Fibroblast of lung (primary cell): ENCODE results near the gene ODAD3. TPM values are rescaled to one million over a fixed set of nuclear protein-coding genes. Genes with fewer than 3 reads are reported as not detected.
A peak's percentile ranks its signal among the peaks of the same experiment; 100 is the strongest.

Experiments used
- DNase-seq, 2 donors: peaks; one replicate each; pipeline versions ENCODE4 v3.0.0 to v3.0.0-alpha.2; 2010; ENCODE audit warnings: low read depth in 2 of 2
- H2AFZ ChIP-seq: 2 replicates; pipeline ENCODE4 v1.5.1; 2012; ENCODE audit warnings: low read length, control low read depth, inconsistent platforms
- H3K27ac ChIP-seq: 2 replicates; pipeline ENCODE4 v1.5.1; 2011; ENCODE audit warnings: low read length, control low read depth; ENCODE audit not compliant: insufficient read depth
- H3K27me3 ChIP-seq: 2 replicates; pipeline ENCODE4 v1.5.1; 2011; ENCODE audit warnings: mild to moderate bottlenecking, low read length; ENCODE audit not compliant: control insufficient read depth, insufficient read depth
- H3K36me3 ChIP-seq: 2 replicates; pipeline ENCODE4 v1.5.1; 2011; ENCODE audit warnings: low read length; ENCODE audit not compliant: control insufficient read depth, insufficient read depth
- H3K4me1 ChIP-seq: 2 replicates; pipeline ENCODE4 v1.5.1; 2011; ENCODE audit warnings: low read length; ENCODE audit not compliant: control insufficient read depth, insufficient read depth; ENCODE audit errors: extremely low read depth
- H3K4me2 ChIP-seq: 2 replicates; pipeline ENCODE4 v1.5.1; 2011; ENCODE audit warnings: low read length, control low read depth; ENCODE audit not compliant: insufficient read depth; ENCODE audit errors: extremely low read depth
- H3K4me3 ChIP-seq, 4 experiments: fragments of 200-600 bp in 1 of 4; sonication (generic) in 1 of 4; replicated peaks in 1 of 4; 2 replicates each; pipeline ENCODE4 v1.5.1; 2011 to 2016; ENCODE audit warnings: low read length in 4 of 4, low read depth in 3 of 4, mild to moderate bottlenecking in 3 of 4, control low read depth in 2 of 4, inconsistent platforms in 1 of 4, mixed read lengths in 1 of 4; ENCODE audit not compliant: insufficient read depth in 1 of 4; ENCODE audit errors: control extremely low read depth in 1 of 4
- H3K79me2 ChIP-seq: 2 replicates; pipeline ENCODE4 v1.5.1; 2012; ENCODE audit warnings: mild to moderate bottlenecking, low read length, inconsistent platforms; ENCODE audit not compliant: control insufficient read depth, insufficient read depth
- H3K9ac ChIP-seq: 2 replicates; pipeline ENCODE4 v1.5.1; 2011; ENCODE audit warnings: mild to moderate bottlenecking, low read length, control low read depth; ENCODE audit not compliant: insufficient read depth
- H3K9me3 ChIP-seq: 2 replicates; pipeline ENCODE4 v1.5.1; 2012; ENCODE audit warnings: low read depth, low read length; ENCODE audit not compliant: control insufficient read depth, insufficient read depth
- H4K20me1 ChIP-seq: 2 replicates; pipeline ENCODE4 v1.5.1; 2011; ENCODE audit warnings: low read length; ENCODE audit not compliant: control insufficient read depth, insufficient read depth; ENCODE audit errors: extremely low read depth
- EZH2 ChIP-seq: IDR thresholded peaks from 2 replicates; pipeline ENCODE4 v1.5.1; 2012; ENCODE audit warnings: low read length, control low read depth, mild to moderate bottlenecking; ENCODE audit errors: missing control alignments
- polyA plus RNA-seq, 2 donors: library from polyadenylated mRNA; depleted of rRNA in 1 of 2; stranded (reverse) in 1 of 2; unstranded in 1 of 2; fragments of >200 nt; gene quantifications; 2 replicates each; pipeline ENCODE4 v1.2.1, GENCODE V29; 2011 to 2012; ENCODE audit warnings: missing spikeins in 1 of 2
- total RNA-seq: library from RNA; depleted of rRNA; stranded (reverse); fragments of >200 nt; gene quantifications from 2 replicates; pipeline ENCODE4 v1.2.1, GENCODE V29; 2014
- TF ChIP-seq, protein P1 (sequence below), 2 donors: IDR thresholded peaks in 1 of 2; conservative IDR thresholded peaks in 1 of 2; 1 replicate in 1 of 2; 2 replicates in 1 of 2; pipeline ENCODE4 v1.5.1; 2011 to 2012; ENCODE audit warnings: low read length in 2 of 2, control low read depth in 1 of 2, inconsistent platforms in 1 of 2, low read depth in 1 of 2, mild to moderate bottlenecking in 1 of 2

Gene ODAD3
- total and polyA plus RNA-seq, 2 donors (not counting 1 experiment from before 2014, with no cell fraction given), result 0.32 to 0.66 TPM

DNA sequence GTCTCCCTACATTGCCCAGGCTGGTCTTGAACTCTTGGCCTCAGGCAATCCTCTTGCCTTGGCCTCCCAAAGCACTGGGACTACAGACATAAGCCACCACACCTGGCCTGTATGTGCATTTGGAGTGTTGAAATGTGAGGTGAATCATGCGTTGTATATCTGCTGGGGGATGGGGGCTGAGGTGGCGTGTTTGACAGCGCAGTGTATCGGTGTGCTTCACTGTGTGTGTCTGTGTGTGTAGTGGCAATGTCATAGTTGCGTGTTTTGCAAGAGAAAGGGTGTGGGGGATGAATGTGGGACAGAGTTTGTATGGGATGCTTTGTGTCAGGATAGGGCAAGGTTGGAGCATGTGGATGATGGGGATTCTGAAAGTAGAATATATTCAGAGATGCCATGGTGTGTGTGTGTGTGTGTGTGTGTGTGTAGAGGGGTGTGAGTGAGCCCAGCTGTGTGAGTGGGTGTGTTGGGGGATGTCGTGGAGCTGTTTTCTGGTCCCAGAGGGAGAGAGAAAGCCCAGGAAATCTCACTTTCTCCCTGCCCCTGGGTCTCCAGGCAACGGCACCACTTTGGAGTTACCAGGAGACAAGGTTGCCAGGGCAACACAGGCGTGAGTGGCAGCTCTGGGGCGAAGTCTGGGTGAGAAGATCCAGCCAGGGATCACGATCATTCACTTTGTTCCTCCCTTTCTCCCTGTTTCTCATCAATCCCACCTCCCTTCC lies 61.6 kb downstream of the ODAD3 start:
- TF ChIP-seq, protein P1, sequence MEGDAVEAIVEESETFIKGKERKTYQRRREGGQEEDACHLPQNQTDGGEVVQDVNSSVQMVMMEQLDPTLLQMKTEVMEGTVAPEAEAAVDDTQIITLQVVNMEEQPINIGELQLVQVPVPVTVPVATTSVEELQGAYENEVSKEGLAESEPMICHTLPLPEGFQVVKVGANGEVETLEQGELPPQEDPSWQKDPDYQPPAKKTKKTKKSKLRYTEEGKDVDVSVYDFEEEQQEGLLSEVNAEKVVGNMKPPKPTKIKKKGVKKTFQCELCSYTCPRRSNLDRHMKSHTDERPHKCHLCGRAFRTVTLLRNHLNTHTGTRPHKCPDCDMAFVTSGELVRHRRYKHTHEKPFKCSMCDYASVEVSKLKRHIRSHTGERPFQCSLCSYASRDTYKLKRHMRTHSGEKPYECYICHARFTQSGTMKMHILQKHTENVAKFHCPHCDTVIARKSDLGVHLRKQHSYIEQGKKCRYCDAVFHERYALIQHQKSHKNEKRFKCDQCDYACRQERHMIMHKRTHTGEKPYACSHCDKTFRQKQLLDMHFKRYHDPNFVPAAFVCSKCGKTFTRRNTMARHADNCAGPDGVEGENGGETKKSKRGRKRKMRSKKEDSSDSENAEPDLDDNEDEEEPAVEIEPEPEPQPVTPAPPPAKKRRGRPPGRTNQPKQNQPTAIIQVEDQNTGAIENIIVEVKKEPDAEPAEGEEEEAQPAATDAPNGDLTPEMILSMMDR (conservative IDR thresholded peaks at IDR 0.05 in 1 of 2, IDR thresholded peaks at IDR 0.05 in 1 of 2; ENCODE audit: low read depth in 1 of 2, low read length in 2 of 2), result no peak
- TF ChIP-seq EZH2, result no peak
- Histone ChIP-seq H4K20me1 (no peaks in the 10 kb centered on the region), H3K9ac (no peak overlapping the region), H3K27me3 (no peaks in the 10 kb centered on the region), H2AFZ (no peak overlapping the region), H3K27ac (no peak overlapping the region), H3K4me3 (no peak overlapping the region), H3K79me2 (peaks cover 3% of the 10 kb centered on the region), H3K36me3 (no peaks in the 10 kb centered on the region), H3K4me1 (peaks cover 25% of the 10 kb centered on the region), H3K9me3 (no peaks in the 10 kb centered on the region), H3K4me2 (no peak overlapping the region)
- DNase-seq, result peak in 1 of 2 donors; percentile 36

DNA sequence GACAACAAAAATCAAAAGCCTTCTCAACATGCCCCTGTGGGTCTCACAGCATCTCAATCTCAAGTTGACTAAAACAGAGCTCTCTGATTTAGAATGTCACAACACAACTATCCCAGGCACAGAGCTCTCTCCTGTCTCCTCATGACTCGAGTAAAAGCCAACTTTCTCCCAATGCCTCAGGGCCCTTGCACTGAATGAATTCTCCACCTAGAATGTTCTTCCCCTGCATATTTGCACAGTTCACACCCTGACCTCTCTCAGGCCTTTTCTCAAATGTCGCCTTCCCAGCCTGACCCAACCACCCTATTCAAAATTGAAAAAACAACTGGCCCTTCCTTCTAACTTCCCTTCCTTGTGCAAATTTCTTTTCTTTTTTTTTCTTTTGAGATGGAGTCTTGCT lies 64.2 kb downstream of the ODAD3 start:
- Histone ChIP-seq H3K9ac (no peak overlapping the region), H3K79me2 (peaks cover 1% of the 10 kb centered on the region), H3K4me2 (no peak overlapping the region), H3K4me3 (no peak overlapping the region), H3K36me3 (no peaks in the 10 kb centered on the region), H3K9me3 (no peaks in the 10 kb centered on the region), H2AFZ (no peak overlapping the region), H3K27ac (no peak overlapping the region), H3K27me3 (no peaks in the 10 kb centered on the region), H3K4me1 (peaks cover 4% of the 10 kb centered on the region), H4K20me1 (no peaks in the 10 kb centered on the region)
- no peak for DNase-seq
- TF ChIP-seq, protein P1 (conservative IDR thresholded peaks at IDR 0.05 in 1 of 2, IDR thresholded peaks at IDR 0.05 in 1 of 2; ENCODE audit: low read depth in 1 of 2, low read length in 2 of 2), result no peak
- no peak for TF ChIP-seq EZH2

Other genes with a start within 250 kb of the ODAD3 start
- 435 and 511 TPM in 2 replicates for gene KANK2, start 237.6 kb downstream of the ODAD3 start, total RNA-seq
- 192 and 197 TPM in 2 replicates for gene KANK2, start 237.6 kb downstream of the ODAD3 start, polyA plus RNA-seq
- gene ANGPTL8, start 195.5 kb downstream of the ODAD3 start, total RNA-seq, result not detected in 2 replicates
- gene ANGPTL8, start 195.5 kb downstream of the ODAD3 start, polyA plus RNA-seq, result not detected in 2 replicates
- gene DOCK6, start 172.6 kb downstream of the ODAD3 start, total RNA-seq, result 10.5 and 17.7 TPM in 2 replicates
- 6.9 and 10.0 TPM in 2 replicates for gene DOCK6, start 172.6 kb downstream of the ODAD3 start, polyA plus RNA-seq
- gene TSPAN16, start 139.0 kb downstream of the ODAD3 start, total RNA-seq, result not detected in 2 replicates
- gene TSPAN16, start 139.0 kb downstream of the ODAD3 start, polyA plus RNA-seq, result not detected in 2 replicates
- 15.4 and 20.0 TPM in 2 replicates for gene RAB3D, start 95.5 kb downstream of the ODAD3 start, total RNA-seq
- gene RAB3D, start 95.5 kb downstream of the ODAD3 start, polyA plus RNA-seq, result 11.5 and 16.2 TPM in 2 replicates
- gene TMEM205, start 88.9 kb downstream of the ODAD3 start, total RNA-seq, result 54.7 and 76.8 TPM in 2 replicates
- gene TMEM205, start 88.9 kb downstream of the ODAD3 start, polyA plus RNA-seq, result 68.4 and 78.6 TPM in 2 replicates
- gene CCDC159, start 88.6 kb downstream of the ODAD3 start, total RNA-seq, result 10.1 and 11.3 TPM in 2 replicates
- gene CCDC159, start 88.6 kb downstream of the ODAD3 start, polyA plus RNA-seq, result 13.8 and 14.4 TPM in 2 replicates
- 7.4 and 13.0 TPM in 2 replicates for gene PLPPR2, start 79.7 kb downstream of the ODAD3 start, total RNA-seq
- gene PLPPR2, start 79.7 kb downstream of the ODAD3 start, polyA plus RNA-seq, result 17.6 and 21.2 TPM in 2 replicates
- gene SWSAP1, start 60.5 kb downstream of the ODAD3 start, total RNA-seq, result 0.50 and 0.51 TPM in 2 replicates
- gene SWSAP1, start 60.5 kb downstream of the ODAD3 start, polyA plus RNA-seq, result 0.76 and 1.2 TPM in 2 replicates
- gene EPOR, start 50.8 kb downstream of the ODAD3 start, total RNA-seq, result 6.4 and 9.2 TPM in 2 replicates
- 3.6 and 3.8 TPM in 2 replicates for gene EPOR, start 50.8 kb downstream of the ODAD3 start, polyA plus RNA-seq
- gene RGL3, start 15.8 kb downstream of the ODAD3 start, total RNA-seq, result 1.8 and 4.0 TPM in 2 replicates
- gene RGL3, start 15.8 kb downstream of the ODAD3 start, polyA plus RNA-seq, result 0.20 and 0.90 TPM in 2 replicates
- 120 and 134 TPM in 2 replicates for gene PRKCSH, start 514 bp upstream of the ODAD3 start, total RNA-seq
- 110 and 117 TPM in 2 replicates for gene PRKCSH, start 514 bp upstream of the ODAD3 start, polyA plus RNA-seq
- gene ELAVL3, start 45.9 kb upstream of the ODAD3 start, total RNA-seq, result under 0.01 TPM in 1 of 2 replicates, not detected in the other
- gene ELAVL3, start 45.9 kb upstream of the ODAD3 start, polyA plus RNA-seq, result not detected in 2 replicates
- 3.5 and 3.6 TPM in 2 replicates for gene ZNF653, start 70.7 kb upstream of the ODAD3 start, total RNA-seq
- 3.1 and 5.5 TPM in 2 replicates for gene ZNF653, start 70.7 kb upstream of the ODAD3 start, polyA plus RNA-seq
- gene ECSIT, start 94.0 kb upstream of the ODAD3 start, total RNA-seq, result 33.5 and 49.1 TPM in 2 replicates
- 19.3 and 22.6 TPM in 2 replicates for gene ECSIT, start 94.0 kb upstream of the ODAD3 start, polyA plus RNA-seq
- 17.2 and 20.3 TPM in 2 replicates for gene CNN1, start 103.7 kb upstream of the ODAD3 start, total RNA-seq
- gene CNN1, start 103.7 kb upstream of the ODAD3 start, polyA plus RNA-seq, result 24.0 and 83.9 TPM in 2 replicates
- gene ELOF1, start 124.1 kb upstream of the ODAD3 start, total RNA-seq, result 28.2 and 29.6 TPM in 2 replicates
- 52.2 and 57.8 TPM in 2 replicates for gene ELOF1, start 124.1 kb upstream of the ODAD3 start, polyA plus RNA-seq
- gene ACP5, start 142.5 kb upstream of the ODAD3 start, total RNA-seq, result 1.2 and 2.6 TPM in 2 replicates
- 0.19 and 2.2 TPM in 2 replicates for gene ACP5, start 142.5 kb upstream of the ODAD3 start, polyA plus RNA-seq
- 19.5 and 26.3 TPM in 2 replicates for gene ZNF627, start 162.4 kb upstream of the ODAD3 start, total RNA-seq
- 7.9 and 10.8 TPM in 2 replicates for gene ZNF627, start 162.4 kb upstream of the ODAD3 start, polyA plus RNA-seq